T1000 (cell line): ENCODE measurements around the gene PKDREJ.
"Not testable (repeated sequence)": the region's sequence is repeated elsewhere in the genome, so short reads cannot be mapped to it uniquely, and the experiment has no call there.

Experiments
- DNase-seq: peaks from one replicate; lab custom pipeline; 2025; ENCODE audit warnings: mixed read lengths; lab: John Stamatoyannopoulos, UW

PKDREJ gene

DNA sequence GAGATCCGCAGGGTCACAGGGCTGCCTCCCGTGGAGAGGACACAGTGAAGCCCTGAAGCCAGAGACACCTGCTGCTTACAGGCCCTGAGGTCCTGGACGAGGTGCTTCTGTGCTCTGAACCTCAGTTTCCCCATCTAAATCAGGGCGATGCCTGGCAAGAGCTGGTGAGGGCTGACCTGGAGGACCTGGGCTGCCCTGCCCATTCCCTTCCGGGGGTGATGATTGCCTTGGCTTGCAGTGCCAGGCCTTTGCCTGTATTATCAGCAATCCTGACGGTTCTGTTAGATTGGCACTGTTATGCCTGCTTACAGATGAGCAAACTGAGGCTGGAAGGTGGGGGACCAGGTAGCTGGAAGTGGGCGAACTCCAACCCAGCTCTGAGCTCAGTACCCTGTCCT is 25.7 kb upstream of the PKDREJ start:
- DNase-seq = no peak

DNA sequence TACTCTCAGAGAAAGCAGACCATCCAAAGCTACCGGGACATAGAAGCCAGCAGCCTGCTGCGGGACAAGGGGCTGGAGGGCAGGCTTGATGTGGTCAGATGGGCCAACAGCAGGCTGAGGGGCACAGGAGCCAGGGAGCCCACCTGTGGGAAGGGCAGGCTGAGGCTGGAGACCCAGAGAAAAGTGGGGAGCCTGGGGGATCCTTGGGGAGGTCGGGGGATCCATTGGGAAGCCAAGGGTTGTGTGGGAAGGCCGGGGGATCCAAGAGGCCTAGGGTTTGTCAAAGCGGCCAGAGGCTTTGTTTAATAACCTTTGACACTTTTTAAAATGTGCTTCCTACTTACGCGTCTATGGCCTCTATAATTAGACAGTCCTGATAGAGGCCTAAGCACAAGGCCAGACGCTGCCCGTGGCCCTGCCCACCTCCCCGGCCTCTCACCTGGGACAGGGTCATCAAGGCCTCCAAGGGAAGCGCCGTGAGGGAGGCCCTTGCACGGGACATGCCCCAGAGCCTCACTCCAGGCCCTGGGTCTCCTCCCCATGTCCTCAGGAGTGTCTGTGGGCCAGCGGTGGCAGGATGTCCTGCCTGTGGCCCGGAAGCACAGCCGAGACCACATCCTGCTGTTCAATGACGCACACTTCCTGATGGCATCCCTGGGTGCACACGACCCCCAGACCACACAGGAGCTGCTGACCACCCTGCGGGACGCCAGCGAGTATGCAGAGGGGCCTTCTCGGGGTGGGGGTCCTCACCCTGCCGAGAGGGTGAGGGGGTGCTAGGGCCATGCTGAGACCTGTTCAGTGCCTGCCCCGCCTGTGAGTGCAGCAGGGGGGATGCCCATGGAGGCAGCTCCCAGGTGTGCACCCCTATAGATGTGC is 25.0 kb upstream of the PKDREJ start:
- no peak for DNase-seq

GRCh38 chr22:46286941-46287872 is 24.1 kb upstream of the PKDREJ start:
- DNase-seq = no peak

- no peak for DNase-seq
Observed at GRCh38 chr22:46286006-46286405, 22.9 kb upstream of the PKDREJ start.

DNA sequence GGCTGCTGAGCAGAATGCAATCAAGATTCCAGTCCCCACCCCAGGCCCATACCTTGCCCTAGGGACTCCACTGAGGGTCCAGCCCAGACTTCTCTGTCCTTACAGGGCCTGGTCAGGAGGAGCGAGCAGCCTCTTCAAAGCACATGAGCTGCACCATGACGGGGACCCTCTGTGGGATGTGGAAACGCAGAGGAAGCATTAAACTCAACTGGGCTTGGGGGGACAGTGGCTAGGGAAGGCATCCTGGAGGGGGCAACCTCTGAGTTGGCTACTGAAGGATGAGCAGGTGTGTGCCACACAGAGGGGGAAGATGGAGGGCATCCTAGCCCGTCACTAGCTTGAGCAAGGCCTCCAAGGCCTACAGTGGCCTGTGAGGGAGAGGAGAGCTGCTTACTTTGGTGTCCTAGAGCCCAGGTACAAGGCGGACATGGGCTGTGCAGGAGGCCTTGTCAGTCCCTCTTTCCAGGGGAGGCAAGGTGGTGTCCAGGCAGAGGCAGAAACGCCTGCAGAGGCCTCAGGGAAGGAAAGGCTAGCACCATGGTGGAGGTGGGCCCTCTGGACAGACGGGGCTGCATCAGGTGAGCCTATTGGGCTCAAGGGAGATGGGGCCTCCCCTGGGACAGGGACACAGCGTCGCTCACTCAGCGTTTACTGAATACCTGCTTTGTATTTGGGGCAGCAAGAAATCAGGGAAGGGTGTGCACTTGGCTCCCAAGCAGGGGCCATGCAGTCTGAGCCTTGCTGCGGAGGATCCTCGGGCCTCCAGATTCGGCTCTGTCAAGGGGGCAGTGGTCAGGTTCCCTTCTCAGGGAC is 18.9 kb upstream of the PKDREJ start:
- DNase-seq = no peak

GRCh38 chr22:46280999-46281623 is 18.0 kb upstream of the PKDREJ start:
- DNase-seq = no peak

DNA sequence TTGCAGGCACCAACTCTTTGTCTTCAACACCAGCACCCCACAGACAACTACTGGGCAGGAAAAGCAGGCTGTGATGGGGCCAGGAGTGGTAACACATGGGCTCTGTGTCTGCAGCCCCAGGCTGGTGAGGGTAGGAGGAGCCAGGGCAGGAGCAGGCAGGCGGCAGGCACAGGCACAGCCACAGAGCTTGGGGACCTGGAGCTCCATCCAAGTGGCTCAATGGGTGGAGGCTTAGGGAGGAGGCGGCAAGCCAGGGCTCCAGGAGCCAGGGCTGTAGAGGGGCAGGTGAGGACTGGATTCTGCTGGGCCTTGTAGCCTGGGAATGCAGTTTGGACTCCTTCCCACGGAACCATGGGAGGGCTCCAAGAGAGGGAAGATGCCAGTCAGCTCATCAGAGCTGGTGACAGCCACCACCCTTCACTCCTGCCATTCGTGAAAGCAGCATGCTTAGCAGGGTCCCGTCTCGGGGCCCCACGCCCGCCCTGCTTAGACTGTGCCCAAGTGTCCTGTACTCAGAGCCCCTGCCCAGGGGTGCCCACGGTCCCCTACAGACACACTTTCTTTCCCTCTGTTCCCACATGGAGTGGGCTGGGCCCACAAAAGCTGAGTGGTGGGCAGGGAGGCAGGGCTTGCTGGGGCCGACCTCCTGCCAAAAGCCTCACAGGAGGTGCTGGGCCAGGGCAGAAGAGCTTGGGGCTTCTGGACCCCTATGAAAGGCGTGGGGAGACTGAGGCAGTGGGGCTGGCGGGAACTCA is 17.1 kb upstream of the PKDREJ start:
- no peak for DNase-seq

- no peak for DNase-seq
Observed at GRCh38 chr22:46278656-46279645, 15.8 kb upstream of the PKDREJ start.

GRCh38 chr22:46276563-46276962 is 13.4 kb upstream of the PKDREJ start:
- DNase-seq = no peak

- DNase-seq = no peak
Observed at GRCh38 chr22:46275455-46276122, 12.4 kb upstream of the PKDREJ start.

DNA sequence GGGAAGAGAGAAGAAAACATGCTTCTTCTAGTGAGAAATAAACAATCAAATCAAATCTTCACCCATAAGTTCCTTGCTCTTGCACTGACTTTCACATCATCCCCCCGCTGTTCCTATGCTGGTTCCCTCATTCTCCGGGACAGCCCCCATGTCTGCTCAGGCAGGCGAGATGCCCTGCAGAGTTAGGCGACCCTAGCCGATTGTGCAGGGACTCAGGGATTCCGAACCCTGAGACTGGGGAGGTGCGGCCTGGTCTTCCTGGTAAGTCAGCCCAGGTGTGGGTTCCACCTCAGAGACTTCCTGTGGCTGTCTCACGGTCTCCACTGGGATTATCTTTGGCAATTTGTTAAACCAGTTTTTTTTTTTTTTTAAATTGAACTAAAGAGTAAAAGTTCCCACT is 11.2 kb upstream of the PKDREJ start:
- no peak for DNase-seq

DNA sequence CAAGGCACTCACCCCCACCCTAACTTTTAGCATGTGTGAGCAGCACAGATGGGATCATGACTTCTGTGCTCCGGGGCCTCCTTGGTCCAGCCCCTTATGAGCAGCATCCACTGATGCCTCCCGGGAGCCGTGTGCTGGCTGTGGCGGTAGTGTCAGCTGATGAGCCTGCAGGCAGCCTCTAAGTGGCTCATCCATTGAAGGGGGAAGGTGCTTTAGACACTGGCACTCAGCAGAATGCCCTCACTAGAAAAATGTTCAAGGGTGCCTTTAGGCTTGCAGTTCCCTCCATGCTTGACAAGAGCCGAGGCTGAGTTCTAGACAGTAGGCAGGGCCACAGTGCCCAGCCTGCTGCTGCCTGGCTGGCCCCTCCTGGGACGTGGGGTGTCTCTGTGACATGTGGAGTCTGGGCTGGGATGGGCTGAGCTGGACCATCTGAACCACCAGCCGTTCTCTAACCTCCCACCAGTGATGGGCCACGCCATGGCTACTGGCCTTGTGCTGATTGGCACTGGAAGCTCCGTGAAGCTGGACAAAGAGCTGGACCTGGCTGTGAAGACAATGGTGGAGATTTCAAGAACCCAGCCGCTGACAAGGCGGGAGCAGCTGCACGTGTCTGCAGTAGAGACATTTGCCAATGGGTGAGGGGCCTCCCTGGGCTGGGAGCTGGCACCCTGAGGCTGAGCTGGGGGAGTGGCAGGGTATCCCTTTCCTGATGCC is 10.4 kb upstream of the PKDREJ start:
- no peak for DNase-seq

DNA sequence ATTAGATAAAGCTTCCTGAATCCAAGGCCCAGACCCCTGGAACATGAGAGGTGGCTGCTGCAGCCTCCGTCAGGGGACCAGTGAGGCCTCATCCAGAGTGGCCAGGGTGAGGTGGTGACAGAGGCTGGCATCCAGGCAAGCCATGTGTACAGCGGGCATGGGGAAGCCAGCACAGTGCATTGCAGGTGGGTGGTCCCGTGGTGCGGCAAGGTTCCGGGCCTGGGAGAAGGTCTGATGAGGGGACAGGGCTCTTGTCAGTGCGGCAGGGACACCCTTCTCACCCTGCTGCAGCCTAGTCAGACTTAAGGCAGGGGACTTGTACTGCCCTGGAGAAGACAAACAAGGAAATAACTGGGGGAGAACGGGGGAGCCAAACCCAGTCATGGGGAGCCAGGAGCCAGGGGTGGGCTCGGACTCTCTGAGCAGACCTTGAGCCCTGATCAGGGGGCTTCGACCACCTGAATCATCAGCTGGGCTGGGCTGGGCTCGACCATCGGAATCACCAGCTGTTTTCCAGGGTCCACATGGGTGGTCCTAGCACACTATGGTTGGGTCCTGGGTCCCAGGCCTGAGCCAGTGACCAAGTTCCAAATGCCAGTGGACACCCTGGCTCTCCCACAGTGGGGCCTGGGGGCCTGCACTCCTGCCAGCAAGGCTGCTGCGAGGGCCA is 9.8 kb upstream of the PKDREJ start:
- no peak for DNase-seq

DNA sequence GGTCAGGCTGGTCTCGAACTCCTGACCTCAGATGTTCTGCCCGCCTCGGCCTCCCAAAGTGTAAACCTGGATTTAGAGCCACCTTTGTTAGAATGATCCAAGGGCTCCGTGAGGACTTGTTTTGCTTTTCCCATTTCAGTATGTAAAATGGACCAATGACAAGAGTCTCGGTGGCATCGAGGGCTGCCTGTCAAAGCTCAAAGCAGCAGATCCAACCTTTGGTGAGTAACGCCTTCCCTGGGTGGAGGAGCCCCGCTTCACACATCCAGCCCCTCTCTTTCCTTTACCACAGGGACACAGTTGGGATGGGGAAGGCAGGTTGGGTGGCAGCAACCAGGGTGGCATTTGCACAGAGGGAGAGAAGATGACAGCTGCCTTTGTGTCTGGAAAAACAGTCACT is 9.1 kb upstream of the PKDREJ start:
- DNase-seq = no peak

DNA sequence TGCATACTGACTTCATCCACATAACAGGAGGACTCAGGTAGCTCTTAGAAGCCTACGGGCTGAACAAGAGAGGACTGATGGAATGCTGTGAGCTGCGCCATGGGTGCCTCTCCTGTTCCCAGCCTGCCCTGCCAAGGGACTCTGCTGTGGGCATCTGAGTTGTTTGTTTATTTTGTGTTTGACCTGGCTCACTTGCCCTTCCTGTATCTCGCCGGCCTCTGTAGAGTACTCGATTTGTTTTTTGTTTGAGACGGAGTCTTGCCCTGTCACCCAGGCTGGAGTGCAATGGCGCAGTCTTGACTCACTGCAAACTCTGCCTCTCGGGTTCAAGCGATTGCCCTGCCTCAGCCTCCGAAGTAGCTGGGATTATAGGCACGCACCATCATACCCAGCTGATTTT is 6.4 kb upstream of the PKDREJ start:
- no peak for DNase-seq

DNA sequence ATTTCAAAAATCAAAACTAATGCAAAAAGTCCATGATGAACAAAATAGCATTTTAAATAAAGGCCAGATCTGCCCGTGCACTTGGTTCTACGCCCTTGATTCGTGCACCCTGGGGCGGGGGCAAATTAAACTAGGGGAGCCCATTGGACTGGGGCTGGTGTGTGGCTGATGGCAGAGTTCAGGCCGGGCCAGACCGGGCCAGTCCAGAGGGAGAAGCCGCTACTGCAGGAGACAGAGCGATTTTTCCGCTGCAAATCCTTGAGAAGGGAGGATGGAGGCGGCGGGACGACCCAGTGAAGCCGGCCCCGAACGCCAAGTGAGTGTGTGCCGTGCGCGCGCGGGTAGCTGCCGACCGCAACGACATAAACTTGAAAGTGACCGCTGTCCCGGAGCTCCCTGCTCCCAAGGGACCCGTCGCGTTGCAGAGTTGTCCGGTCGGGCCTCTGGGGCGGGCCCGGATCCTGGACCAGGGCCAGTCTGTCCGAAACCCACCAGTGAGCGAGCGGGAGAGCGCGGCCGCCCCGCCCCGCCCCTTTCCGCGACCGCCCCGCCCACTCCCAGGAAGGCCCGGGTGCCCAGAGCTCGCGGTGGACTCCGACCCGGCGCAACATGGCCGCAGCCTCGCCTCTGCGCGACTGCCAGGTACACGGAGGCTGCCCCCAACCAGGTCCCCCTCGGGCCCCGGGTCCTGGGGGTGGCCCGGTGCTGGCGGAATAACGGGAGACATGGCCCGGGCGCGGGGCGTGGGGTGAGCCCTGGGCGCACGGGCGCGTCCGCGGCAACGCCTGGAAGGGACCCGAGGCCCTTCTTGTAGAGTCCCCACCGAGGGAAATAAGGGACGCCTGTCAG is 4.5 kb upstream of the PKDREJ start, which contains the start of gene TTC38:
Gene TTC38 (plus strand): TSS at position 578 of the 849 bp plus-strand sequence. CDS start 32 bp downstream, at position 610.
- DNase-seq = peak; percentile 85

GRCh38 chr22:46265627-46266026 is 2.5 kb upstream of the PKDREJ start:
- not testable (repeated sequence) for DNase-seq
